ENCODE data around the gene PLCB2. TPM values are rescaled to one million over a fixed set of nuclear protein-coding genes. Genes with fewer than 3 reads are reported as not detected.

The PLCB2 gene
- total and polyA plus RNA-seq, 7 donors = 0.73 to 4.6 (median 2.0) TPM

DNA sequence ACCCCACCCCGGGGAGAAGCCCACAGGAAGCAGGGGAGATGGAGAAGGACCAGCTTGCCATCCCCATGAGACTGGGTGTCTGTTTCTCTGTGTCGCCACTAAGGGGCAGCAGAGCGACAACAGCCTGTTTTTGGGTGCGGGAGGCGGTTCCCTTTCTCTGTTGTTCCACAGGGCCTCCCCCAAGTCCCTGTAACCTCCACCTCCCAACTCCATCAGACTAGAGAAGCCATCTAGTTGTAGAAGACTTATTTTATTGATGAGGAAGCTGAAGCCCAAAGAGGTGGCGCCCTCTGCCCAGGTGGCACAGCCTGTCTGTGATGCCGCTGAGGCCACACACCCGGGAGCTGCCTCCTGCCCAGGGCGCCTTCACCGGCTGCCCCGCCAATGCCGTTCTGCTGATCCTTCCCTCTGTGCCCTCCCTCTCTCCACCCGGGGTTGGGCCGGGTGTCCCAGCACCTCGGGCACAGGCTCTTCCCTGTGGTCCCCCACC is 36.9 kb upstream of the PLCB2 start:
- Histone ChIP-seq H3K36me3 (ENCODE audit: insufficient read depth in 1 of 2, low read depth in 1 of 2) (no peaks in the 10 kb centered on the region), H3K27me3 (ENCODE audit: insufficient read depth in 3 of 3, low read length in 2 of 3) (no peaks in the 10 kb centered on the region), H3K4me1 (peaks cover 33% of the 10 kb centered on the region), H3K27ac (no peak overlapping the region), H3K4me3 (no peak overlapping the region), H3K9me3 (no peaks in the 10 kb centered on the region)
- intact Hi-C loops (cut with DNase I) = loop anchor here in 1 of 2 donors (5.0 kb wide), 1 partner anchor 78 kb away; no protein-coding TSS in a partner anchor
- TF ChIP-seq, protein P1, sequence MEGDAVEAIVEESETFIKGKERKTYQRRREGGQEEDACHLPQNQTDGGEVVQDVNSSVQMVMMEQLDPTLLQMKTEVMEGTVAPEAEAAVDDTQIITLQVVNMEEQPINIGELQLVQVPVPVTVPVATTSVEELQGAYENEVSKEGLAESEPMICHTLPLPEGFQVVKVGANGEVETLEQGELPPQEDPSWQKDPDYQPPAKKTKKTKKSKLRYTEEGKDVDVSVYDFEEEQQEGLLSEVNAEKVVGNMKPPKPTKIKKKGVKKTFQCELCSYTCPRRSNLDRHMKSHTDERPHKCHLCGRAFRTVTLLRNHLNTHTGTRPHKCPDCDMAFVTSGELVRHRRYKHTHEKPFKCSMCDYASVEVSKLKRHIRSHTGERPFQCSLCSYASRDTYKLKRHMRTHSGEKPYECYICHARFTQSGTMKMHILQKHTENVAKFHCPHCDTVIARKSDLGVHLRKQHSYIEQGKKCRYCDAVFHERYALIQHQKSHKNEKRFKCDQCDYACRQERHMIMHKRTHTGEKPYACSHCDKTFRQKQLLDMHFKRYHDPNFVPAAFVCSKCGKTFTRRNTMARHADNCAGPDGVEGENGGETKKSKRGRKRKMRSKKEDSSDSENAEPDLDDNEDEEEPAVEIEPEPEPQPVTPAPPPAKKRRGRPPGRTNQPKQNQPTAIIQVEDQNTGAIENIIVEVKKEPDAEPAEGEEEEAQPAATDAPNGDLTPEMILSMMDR (IDR thresholded peaks at IDR 0.05) = peak; percentile 73
- ATAC-seq (peak in 2 of 4 donors; percentile 15 to 29), DNase-seq (peak; percentile 64 to 82)
- WGBS, 3 donors = 34 to 48% (median 38%) methylated on average over 12 to 15 of the region's 15 CpGs

DNA sequence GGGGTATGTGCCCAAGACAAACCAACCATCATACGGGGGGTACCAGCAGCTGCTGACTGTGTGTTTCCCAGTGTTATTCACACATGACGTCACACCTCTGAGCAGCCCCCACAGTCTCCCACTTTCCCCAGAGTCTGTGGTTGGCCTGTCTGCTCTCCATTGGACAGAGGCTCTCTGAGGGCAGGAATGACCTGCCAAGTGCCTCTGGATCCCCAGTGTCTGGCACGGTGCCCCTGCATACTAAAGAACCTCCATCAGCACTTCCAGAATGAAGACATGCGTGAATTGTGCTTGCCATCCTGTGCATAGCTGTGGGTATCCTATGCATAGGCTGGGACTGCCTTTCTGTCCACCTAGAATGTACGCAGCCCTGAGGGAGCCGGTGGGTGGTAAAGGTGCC is 36.5 kb upstream of the PLCB2 start:
- Histone ChIP-seq H3K27me3 (ENCODE audit: insufficient read depth in 3 of 3, low read length in 2 of 3) (no peaks in the 10 kb centered on the region), H3K9me3 (no peaks in the 10 kb centered on the region), H3K4me1 (peaks cover 35% of the 10 kb centered on the region), H3K4me3 (no peak overlapping the region), H3K27ac (peak overlapping the region; percentile 23), H3K36me3 (ENCODE audit: insufficient read depth in 1 of 2, low read depth in 1 of 2) (no peaks in the 10 kb centered on the region)
- TF ChIP-seq, protein P1 (IDR thresholded peaks at IDR 0.05) = no peak
- intact Hi-C loops (cut with DNase I) = loop anchor here in 1 of 2 donors (5.0 kb wide), 1 partner anchor 78 kb away; no protein-coding TSS in a partner anchor
- DNase-seq (no peak), ATAC-seq (no peak)
- WGBS, 3 donors = 42 to 55% (median 44%) methylated on average over 6 of the region's 6 CpGs

DNA sequence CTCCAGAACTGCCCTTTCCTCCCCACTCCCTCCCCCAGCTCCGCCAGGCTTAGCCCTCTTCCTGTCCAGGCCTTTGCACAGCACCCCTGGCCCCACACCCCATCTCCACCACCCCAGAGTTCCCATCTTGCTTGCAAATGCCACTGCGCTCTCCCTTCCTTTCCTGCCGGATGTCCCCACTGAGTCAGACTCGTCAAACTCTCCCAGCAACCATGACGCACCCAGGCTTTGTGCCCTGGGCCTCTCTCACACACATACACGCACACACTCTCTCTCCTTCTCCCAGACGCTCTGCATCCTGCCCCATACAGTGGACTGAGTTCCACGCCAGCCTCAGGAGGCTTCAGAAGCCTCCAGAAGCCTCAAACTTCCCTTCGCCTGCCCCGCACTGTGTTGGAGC is 35.8 kb upstream of the PLCB2 start:
- TF ChIP-seq, protein P1 (IDR thresholded peaks at IDR 0.05) = no peak
- no peak overlapping the region for H3K4me3 ChIP-seq
- no peak for ATAC-seq
- WGBS, 3 donors = 76 to 88% (median 84%) methylated on average over 10 of the region's 10 CpGs
- DNase-seq = peak in 1 of 2 donors; percentile 58
- H3K27ac ChIP-seq = peak overlapping the region; percentile 93
- intact Hi-C loops (cut with DNase I) = loop anchor here in 1 of 2 donors (5.0 kb wide), 1 partner anchor 79 kb away; no protein-coding TSS in a partner anchor
- H3K4me1 ChIP-seq = peaks cover 42% of the 10 kb centered on the region
- H3K9me3 ChIP-seq = no peaks in the 10 kb centered on the region
- no peaks in the 10 kb centered on the region for H3K36me3 ChIP-seq (ENCODE audit: insufficient read depth in 1 of 2, low read depth in 1 of 2)
- no peaks in the 10 kb centered on the region for H3K27me3 ChIP-seq (ENCODE audit: insufficient read depth in 3 of 3, low read length in 2 of 3)

DNA sequence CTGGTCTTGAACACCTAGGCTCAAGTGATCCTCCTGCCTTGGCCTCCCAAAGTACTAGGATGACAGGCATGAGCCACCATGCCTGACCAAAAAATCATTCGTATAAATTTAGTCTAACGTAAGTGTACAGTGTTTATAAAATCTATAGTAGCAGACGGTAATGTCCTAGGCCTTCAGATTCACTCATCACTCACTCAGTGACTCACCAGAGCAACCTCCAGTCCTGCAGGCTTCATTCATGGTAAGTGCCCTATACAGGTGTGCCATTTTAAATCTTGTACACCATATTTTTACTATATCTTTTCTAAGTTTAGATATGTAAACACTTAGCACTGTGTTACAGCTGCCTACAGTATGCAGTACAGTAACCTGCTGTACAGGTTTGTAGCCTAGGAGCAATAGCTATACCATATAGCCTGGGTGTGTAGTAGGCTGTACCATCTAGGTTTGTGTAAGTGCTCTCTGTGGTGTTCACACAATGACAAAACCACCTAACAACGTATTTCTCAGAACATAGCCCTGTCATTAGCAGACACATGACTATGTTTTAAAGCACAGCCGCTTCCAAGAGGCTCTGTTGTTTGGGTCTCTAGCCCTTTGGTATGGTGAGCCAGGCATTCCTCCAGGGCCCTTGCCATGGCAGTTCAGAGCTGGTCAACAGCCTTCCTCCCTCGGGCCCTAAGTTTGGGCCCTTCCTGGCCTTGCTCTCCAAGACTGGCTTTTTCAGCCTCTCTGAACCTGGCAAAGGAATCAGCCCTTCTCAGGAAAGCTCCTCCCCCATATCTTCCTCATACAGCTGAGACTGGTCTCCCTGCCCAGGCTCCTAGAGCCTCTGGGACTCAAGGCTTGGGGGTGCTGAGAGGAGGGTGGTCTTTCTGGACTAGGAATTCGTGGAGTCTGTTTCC is 34.9 kb upstream of the PLCB2 start:
- Histone ChIP-seq H3K27me3 (ENCODE audit: insufficient read depth in 3 of 3, low read length in 2 of 3) (no peaks in the 10 kb centered on the region), H3K27ac (peak overlapping the region; percentile 93), H3K9me3 (no peaks in the 10 kb centered on the region), H3K4me1 (peaks cover 50% of the 10 kb centered on the region), H3K4me3 (no peak overlapping the region), H3K36me3 (ENCODE audit: insufficient read depth in 1 of 2, low read depth in 1 of 2) (no peaks in the 10 kb centered on the region)
- TF ChIP-seq, protein P1 (IDR thresholded peaks at IDR 0.05) = no peak
- DNase-seq = peak in 1 of 2 donors; percentile 12
- 78 to 79% (median 79%) methylated on average over 7 of the region's 7 CpGs for WGBS, 3 donors
- ATAC-seq = no peak
- intact Hi-C loops (cut with DNase I) = loop anchor here in 1 of 2 donors (5.0 kb wide), 1 partner anchor 80 kb away; no protein-coding TSS in a partner anchor
